ENCODE results near the gene CDH23. TPM values are rescaled to one million over a fixed set of nuclear protein-coding genes. Genes with fewer than 3 reads are reported as not detected.

Gene CDH23
- total RNA-seq, 1 experiment from 2014 or later, result not detected

- no peaks in the 10 kb centered on the region for H3K79me2 ChIP-seq (ENCODE audit: low read length)
- POLR2A ChIA-PET (ENCODE audit: unreplicated experiment), result no interaction called here
- H3K27me3 ChIP-seq (ENCODE audit: low read length), result no peaks in the 10 kb centered on the region
- no peaks in the 10 kb centered on the region for H3K9me2 ChIP-seq (replicated peaks; ENCODE audit: low read length)
- no peaks in the 10 kb centered on the region for H3K4me1 ChIP-seq (ENCODE audit: insufficient read depth, low read length)
- CTCF ChIA-PET, result no interaction called here
- no peaks in the 10 kb centered on the region for H3K9me3 ChIP-seq (ENCODE audit: low read length)
- TF ChIP-seq EZH2phosphoT487 (IDR thresholded peaks at IDR 0.05; ENCODE audit: borderline replicate concordance, low read length), result no peak
- TF ChIP-seq EZH2 (IDR thresholded peaks at IDR 0.05; ENCODE audit: low read length, unreplicated experiment), result no peak
- no peak for TF ChIP-seq CTCF (conservative IDR thresholded peaks at IDR 0.05; ENCODE audit: low read depth, low read length)
- DNase-seq (peak; percentile 20), ATAC-seq (no peak)
- H3K27ac ChIP-seq (ENCODE audit: low read length), result no peak overlapping the region
- H3F3A ChIP-seq (ENCODE audit: low read length, unreplicated experiment), result no peaks in the 10 kb centered on the region
- H3K4me3 ChIP-seq (ENCODE audit: low read length), result no peak overlapping the region
- H3K36me3 ChIP-seq (ENCODE audit: low read depth, low read length), result no peaks in the 10 kb centered on the region
- no peaks in the 10 kb centered on the region for H4K20me1 ChIP-seq (ENCODE audit: low read length)
- BruUV-seq (replicated peaks), result no TSS peak
- intact Hi-C loops (cut with micrococcal nuclease), result loop anchor here (5.0 kb wide), 2 partner anchors 38 to 103 kb away; partner anchors contain the start of gene VSIR
- no peak overlapping the region for H2AFZ ChIP-seq (ENCODE audit: low read length)
- H3K4me2 ChIP-seq (ENCODE audit: low read length), result no peak overlapping the region
- H3K9ac ChIP-seq (ENCODE audit: low read length), result no peak overlapping the region
Observed at GRCh38 chr10:71810048-71810750, 413.5 kb downstream of the CDH23 start.

- no peaks in the 10 kb centered on the region for H3K9me2 ChIP-seq (replicated peaks; ENCODE audit: low read length)
- intact Hi-C loops (cut with micrococcal nuclease), result loop anchor here (5.0 kb wide), 2 partner anchors 39 to 104 kb away; partner anchors contain the start of gene VSIR
- TF ChIP-seq EZH2phosphoT487 (IDR thresholded peaks at IDR 0.05; ENCODE audit: borderline replicate concordance, low read length) (no peak), EZH2 (IDR thresholded peaks at IDR 0.05; ENCODE audit: low read length, unreplicated experiment) (no peak), CTCF (conservative IDR thresholded peaks at IDR 0.05; ENCODE audit: low read depth, low read length) (no peak)
- no peak for ATAC-seq
- no peaks in the 10 kb centered on the region for H4K20me1 ChIP-seq (ENCODE audit: low read length)
- H2AFZ ChIP-seq (ENCODE audit: low read length), result no peak overlapping the region
- H3K4me1 ChIP-seq (ENCODE audit: insufficient read depth, low read length), result no peaks in the 10 kb centered on the region
- no peak for DNase-seq
- ChIA-PET POLR2A (ENCODE audit: unreplicated experiment) (no interaction called here), CTCF (no interaction called here)
- no TSS peak for BruUV-seq (replicated peaks)
- no peaks in the 10 kb centered on the region for H3F3A ChIP-seq (ENCODE audit: low read length, unreplicated experiment)
- H3K27ac ChIP-seq (ENCODE audit: low read length), result no peak overlapping the region
- no peak overlapping the region for H3K4me3 ChIP-seq (ENCODE audit: low read length)
- H3K9me3 ChIP-seq (ENCODE audit: low read length), result no peaks in the 10 kb centered on the region
- H3K36me3 ChIP-seq (ENCODE audit: low read depth, low read length), result 0 out of 2 replicates have a peak, but pooled peaks cover 3% of the 10 kb centered on the region
- H3K27me3 ChIP-seq (ENCODE audit: low read length), result no peaks in the 10 kb centered on the region
- no peaks in the 10 kb centered on the region for H3K79me2 ChIP-seq (ENCODE audit: low read length)
- no peak overlapping the region for H3K4me2 ChIP-seq (ENCODE audit: low read length)
- no peak overlapping the region for H3K9ac ChIP-seq (ENCODE audit: low read length)
Observed at GRCh38 chr10:71811351-71811750, 414.6 kb downstream of the CDH23 start.
